ENCODE results near the gene CPSF6.
"Not testable (repeated sequence)": the region's sequence is repeated elsewhere in the genome, so short reads cannot be mapped to it uniquely, and the experiment has no call there.

The CPSF6 gene, protein sequence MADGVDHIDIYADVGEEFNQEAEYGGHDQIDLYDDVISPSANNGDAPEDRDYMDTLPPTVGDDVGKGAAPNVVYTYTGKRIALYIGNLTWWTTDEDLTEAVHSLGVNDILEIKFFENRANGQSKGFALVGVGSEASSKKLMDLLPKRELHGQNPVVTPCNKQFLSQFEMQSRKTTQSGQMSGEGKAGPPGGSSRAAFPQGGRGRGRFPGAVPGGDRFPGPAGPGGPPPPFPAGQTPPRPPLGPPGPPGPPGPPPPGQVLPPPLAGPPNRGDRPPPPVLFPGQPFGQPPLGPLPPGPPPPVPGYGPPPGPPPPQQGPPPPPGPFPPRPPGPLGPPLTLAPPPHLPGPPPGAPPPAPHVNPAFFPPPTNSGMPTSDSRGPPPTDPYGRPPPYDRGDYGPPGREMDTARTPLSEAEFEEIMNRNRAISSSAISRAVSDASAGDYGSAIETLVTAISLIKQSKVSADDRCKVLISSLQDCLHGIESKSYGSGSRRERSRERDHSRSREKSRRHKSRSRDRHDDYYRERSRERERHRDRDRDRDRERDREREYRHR

DNA sequence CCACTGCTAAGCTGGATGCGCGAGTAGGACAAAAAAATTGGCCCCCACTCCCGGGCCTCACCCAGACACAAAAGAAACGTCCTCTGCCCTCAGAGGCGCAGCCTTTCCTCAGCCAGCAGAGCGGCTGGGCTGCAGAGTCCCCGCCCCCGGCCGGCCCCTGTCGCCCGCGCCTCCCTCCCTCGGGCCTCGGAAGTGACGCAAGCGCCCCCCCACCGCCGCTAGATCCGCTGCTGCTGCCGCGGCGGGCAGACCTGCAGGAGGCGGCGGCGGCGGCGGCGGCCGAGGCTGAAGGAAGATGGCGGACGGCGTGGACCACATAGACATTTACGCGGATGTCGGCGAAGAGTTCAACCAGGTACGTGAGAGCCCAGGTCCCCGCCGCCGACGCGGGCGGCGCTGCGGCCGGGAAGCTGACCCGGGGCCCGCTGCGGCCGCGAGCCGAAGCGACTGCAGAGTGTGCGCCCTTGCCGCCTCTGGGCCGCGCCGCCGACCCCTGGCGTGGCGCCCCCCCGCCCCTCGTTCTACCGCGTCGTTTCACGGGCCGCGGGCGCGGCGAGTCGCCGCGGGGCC lies at the start of gene CPSF6:
CPSF6 (plus strand) TSS at position 218 of the 570 bp plus-strand sequence; CDS start at position 296, 78 bp downstream.
- DNase-seq, result peak; percentile 62

DNA sequence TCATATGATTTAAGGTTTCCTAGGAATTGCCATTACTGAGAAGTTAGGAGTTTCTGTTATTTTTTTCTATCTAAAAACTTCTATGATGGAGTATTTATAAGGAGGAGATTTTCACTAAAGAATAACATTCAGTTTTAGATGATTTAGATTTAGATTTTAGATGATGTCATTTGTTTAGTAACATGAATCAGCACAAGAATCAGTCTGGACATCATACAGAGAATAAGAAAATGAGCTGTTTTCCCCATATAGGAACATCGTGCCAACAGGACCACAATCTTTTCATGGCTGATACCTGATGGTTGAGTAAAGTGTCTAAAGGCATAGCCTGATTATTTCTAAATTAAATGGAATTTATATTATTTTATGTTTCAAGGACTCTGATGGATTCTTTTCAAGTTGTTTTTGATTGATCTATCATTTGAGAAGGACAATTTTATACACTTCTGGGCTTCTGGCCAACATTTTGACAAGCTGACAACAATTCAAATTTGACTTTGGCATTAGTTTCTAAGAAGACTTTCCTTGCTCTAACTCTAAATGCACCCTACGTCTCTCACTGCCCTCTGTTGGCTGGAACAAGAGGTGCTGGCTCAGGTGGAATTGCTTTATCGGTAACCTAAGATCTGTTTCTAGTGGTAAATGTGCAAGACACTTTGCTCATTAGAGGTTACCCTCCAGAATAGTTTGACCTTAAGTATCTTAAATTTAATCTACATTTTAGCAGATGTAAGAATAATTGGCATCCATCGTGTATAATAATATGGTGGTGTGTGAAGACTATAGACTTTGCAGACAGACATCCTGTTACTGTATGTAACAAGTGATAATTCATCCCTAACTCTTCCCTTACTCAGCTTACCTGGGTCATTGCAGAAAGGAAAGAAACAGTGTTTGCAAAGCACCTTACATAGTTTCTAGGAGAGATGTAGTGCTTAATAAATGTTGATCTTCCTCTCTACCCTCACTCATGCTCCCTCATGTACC lies 42.8 kb upstream of the CPSF6 start:
- DNase-seq, result no peak

DNA sequence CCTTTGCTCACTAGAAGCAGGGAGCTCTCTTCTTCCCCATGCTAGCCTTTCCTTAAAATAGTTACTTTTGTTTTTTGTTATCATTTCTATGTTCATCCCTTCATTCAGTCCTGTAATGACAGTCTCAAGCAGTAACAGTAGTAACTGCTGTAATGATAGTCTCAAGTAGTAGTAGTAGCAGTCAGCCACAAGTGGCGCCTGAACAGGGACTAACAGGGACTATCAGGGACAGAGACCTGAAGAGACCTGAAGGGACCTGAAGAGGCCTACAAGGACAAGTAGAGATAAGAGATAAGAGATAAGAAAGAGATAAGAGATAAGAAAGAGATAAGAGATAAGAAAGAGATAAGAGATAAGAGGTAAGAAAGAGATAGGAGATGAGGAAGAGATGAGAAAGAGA lies 39.4 kb upstream of the CPSF6 start:
- not testable (repeated sequence) for DNase-seq

DNA sequence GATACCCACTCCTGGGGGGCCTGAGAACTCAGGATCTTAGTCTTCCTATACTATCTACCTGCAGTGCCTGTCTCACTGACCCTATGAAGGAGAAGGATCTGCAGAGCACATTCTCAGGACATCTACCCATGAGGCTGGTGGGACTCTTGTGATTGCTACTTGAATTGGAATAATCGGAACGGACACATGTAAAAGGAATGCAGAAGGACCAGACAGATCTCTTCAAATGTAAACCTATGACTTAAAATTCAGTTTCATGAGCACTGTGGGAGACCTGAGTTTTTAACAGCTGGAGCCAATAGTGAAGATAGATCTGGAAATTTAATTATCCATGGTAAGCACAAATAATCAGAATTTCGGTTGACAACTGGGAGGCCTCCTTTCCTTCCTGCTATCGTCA lies 35.2 kb upstream of the CPSF6 start:
- DNase-seq, result no peak

DNA sequence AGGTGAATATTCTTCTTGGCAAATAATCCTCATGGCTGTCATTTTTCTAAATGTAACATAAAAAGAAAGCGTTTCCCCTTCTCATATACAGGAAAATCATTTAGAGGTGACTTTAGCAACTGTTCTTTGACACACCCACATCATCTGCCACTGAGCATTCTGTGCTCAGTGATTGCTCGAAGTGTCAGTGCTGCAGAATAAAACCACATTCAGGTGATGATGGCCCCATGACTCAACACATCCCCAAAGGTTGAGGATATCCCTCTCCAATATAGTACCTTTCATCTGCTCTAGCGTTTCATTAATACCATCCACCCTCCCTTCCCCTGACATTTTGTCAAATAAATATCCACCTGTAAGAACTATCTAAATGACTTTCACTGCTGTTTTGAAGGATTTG lies 28.7 kb upstream of the CPSF6 start:
- no peak for DNase-seq

DNA sequence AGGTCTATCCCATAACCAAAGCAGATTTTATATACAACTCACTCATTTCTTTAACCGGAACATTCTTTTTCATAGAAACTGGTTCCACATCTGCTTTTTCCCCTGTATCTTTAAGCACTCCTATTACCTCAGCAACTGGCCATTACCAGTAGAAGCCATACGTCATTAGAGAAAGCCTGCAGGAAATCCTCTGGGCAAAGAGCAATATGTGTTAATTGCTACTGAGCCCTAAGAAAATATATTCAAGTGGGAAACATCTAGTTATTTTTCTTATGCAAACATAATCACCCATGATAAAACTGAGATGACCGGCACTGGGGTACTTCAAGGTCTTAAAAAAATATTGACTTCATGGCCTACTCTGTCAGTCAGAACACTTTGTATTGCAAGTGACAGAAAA lies 28.2 kb upstream of the CPSF6 start:
- no peak for DNase-seq

DNA sequence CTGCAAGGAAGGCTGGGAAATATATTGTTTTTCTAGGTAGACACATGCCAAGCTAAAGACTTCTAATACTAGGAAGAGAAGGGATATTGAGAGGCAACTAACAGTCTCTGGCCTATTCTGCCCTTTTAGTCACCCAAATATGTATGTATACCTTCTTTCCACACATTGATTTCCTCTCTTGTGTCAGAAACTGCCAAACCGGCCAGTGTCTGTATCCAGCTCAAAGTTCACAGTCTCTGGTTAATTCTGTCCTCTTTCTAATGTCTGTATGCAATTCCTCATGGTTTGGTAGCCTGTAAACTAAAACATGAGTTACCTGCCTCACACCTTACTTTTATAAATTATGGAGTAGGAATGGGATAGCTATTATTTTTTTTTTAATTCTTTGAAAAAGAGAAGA lies 25.2 kb upstream of the CPSF6 start:
- no peak for DNase-seq

DNA sequence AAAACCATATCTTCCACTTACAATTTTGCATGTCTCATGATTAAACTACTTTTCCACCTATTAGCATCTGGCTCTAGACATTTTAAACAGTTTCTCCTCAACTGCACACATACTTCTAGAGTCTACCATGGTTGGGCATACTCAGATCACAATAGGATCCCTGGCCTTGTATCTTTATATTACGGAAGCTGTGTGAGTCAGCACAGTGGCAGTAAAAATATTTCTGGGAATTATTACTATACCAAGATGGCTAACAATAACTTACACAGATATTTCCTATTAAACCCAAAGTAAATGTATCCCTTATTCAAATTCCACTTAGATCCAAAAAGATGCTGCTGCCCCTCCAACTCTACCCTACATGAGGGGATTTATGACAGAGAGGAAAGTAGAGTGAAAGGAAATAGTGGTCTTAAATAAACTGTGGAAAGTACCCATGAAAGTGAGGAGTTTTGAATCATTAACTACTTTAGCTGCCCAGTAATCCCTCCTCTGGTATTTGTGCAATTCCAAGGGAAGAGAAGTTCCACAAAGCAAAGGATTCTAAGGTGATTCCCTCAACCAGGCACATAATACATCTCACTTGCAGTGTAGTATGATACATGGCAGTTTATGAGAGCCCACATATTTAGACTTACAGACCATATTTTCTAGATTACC lies 14.0 kb upstream of the CPSF6 start:
- no peak for DNase-seq

DNA sequence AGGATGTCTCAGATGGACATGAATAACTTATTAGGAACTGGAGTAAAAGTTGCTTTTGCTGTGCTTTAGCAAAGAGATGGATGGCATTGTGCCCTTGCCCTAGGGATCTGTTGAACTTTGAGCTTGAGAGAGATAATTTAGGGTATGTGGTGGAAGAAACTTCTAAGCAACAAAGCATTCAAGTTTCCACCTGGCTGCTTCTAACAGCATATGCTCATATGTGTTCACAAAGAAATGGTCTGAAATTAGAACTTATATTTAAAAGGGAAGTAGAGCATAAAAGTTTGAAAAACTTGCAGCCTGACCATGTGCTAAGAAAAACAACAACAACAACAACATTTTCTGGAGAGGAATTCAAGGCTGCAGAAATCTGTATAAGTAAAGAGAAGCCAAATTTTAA lies 7.9 kb upstream of the CPSF6 start:
- DNase-seq, result no peak

DNA sequence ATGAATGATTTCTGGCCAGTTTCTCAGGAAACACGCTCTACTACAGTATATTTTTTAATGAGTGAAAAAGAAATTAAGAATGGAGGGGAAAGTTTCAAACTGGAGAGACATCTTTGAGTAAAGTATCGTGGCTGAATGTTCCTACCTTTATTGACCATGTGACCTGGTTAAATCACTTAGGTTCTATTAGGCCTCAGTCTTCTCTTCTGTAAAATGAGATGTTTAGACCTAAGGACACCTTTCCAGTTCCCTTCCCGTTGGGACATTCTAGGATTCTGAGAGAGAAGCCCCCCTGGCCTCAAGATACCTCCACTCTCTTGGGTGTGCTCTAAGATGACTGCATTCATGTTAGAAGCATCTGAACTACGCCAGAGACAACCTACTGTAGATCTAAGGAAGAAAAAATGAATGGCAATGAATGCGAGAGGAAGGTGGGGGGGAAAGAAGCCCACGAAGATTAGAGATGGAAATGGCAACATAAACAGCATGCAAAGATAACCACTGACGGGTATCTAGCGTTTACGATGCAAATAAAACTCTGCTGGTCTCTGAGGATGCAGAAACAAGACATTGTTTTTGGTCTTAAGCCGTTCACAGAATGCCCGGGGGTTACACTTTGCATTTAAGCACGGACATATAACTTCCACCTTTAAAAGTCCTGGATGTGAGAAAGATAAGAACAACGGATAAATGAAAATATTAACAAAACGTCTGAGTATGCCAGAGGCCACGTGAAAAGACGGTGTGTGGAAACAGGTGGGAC lies 599 bp upstream of the CPSF6 start:
- no peak for DNase-seq

DNA sequence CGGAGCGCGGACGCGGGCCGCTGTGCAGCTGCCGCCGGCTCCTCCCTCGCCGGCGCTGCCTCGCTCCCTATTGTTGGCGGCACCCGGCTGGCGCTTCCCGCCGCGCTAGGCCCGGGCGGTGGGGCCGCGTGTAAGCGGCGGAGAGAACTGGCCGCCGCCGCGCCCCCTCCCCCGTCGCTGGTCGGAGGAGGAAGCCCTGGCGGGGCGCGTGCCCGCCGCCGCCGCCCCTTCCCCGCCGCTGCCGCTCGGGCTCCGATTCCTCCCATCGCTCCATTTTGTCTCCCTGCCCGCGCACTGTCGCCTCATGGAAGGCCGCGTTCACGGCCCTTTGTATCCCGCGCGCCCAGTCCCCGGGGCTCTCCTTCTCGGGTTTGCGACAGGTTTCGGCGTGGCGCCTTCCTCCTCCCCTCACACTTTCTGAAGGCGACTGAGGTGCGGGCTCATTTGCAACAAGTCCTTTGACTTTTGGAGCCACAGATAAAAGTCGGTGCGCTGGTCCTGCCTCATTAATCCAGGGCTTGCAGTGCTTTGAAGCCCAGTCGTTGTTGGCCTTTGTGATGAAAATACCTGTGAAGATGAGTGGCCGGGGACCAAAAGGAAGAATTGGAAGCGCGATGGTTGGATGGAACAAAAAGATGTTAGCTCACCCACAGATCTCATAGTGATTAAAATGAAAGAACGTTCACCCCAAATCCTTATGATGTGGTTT lies 707 bp downstream of the CPSF6 start:
- no peak for DNase-seq

DNA sequence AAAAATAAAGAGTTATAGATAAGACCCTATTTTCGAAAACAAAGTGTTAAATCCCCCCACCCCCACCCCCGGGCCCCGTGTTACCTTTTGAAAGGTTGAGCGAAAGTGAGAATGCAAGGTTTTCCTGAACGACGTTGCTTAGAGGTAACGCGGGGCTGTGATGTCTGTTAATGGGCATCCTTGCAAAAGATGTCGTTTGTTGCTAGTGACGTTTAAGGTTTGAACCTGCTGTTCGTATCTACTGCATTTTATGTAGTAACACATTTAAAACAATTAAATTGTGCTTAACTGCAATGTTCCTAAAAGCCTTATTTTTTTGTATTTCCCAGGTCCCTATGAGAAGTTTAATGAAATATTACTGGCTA lies 1.2 kb downstream of the CPSF6 start:
- DNase-seq, result no peak

DNA sequence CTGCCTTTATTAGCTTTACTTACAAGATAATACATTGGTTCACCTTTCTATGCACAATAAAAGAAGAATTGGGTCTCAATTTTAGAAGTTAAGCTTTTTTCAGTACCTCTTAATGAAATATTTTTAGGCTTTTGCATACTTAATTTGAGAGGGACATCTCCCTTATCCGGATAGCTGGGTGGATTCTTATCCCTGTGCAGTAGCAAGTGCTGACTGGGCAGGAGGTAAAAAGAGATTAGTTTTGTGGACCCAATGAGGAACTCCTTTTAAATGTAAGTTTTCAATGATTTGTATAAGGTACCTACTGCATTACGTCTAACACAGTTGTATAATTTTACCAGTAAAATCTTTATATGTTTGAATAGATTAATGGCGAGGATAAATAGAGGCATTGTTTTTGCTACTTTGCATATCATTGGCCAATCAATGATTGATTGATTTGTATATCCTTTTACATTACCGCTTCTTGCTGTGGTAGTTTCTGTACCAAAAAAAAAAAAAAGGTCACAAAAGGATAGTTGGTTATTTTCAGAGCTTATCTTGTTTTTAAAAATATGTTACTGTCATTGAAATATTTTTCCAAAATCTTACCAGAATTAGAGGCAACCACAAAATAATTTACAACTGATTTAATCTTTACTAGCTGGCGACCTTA lies 2.2 kb downstream of the CPSF6 start:
- no peak for DNase-seq

DNA sequence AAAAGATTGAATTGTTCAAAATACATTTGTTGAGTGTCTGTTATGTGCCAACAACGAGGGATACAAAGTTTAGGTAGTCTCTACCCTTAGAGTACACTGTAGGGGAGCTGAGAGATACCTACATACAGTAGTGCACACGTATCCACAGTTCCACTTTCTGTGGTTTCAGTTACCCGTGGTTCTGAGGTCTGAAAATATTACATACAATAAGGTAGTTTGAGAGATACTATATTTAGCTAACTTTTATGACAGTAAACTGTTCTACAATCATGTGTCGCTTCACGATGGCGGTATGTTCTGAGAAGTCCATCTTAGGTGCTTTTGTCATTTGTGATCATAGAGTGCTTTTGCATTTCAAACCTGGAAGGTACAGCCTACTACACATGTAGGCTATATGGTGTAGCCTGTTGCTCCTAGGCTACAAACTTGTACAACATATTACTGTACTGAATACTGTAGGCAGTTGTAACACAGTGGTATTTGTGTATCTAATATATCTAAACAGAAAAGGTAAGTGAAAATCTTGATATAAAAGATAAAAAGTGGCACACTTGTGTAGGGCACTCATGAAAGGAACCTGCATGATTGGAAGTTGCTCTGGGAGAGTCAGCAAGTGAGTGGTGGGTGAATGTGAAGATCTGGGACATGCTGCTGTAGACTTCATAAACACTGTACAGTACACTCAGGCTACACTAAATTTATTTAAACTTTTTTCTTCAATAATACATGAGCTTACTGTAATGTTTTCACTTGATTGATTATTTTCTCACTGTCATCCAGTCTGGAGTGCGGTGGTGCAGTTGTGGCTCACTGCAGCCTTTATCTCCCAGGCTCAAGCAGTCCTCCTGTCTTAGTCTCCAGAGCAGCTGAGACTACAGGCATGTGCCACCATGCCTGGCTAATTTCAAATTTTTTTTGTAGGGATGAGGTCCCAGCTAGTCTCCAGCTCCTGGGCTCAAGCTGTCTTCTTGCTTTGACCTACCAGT lies 4.0 kb downstream of the CPSF6 start:
- DNase-seq, result no peak

DNA sequence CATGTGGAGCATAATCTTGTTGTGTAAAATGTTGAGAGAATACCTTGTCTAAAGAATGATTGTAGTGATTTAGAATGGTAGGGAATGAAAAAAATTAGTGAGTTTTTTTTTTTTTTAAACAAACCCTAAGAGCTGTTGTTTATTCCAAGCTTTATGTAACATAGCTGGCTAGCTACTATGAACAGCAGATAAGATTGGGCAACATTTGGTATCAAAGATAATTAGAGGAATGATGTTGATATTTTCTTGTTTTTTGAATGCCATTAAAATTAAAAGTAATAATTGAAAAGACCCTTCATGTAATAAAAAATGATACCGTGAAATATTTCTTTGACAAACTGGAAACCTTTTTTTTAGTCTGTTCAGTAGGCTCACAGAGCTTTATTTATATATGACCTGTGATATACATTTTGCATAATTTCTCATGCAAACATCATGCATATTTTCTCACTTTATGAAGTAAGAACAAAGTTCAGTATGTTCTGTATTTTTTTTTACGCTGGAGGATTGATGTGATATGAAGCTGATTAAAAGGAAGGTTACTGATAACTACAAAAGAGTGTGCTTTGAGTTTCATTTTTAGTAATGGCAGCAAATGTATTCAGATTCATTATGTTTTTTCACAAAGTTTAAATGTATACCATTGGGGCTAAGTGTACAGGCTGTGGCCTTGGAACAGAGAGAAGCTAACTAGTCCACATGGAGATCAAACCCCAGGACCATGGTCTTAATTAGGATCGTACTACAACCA lies 8.1 kb downstream of the CPSF6 start:
- DNase-seq, result no peak

DNA sequence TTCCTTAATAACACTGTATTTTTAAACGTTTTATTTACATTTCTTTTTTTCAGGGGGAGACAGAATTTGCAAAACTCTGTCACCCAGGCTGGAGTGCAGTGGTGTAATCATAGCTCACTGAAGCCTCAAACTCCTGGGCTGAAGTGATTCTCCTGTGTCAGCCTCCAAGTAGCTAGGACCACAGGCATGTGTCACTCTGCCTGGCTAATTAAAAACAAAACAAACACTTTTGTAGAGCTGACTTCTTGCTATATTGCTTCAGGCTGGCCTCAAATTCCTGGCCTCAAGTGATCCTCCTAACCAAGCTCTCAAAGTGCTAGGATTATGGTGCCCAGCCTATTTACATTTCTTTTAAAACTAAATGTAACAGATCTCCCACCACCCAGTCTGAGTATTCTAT lies 12.7 kb downstream of the CPSF6 start:
- no peak for DNase-seq

DNA sequence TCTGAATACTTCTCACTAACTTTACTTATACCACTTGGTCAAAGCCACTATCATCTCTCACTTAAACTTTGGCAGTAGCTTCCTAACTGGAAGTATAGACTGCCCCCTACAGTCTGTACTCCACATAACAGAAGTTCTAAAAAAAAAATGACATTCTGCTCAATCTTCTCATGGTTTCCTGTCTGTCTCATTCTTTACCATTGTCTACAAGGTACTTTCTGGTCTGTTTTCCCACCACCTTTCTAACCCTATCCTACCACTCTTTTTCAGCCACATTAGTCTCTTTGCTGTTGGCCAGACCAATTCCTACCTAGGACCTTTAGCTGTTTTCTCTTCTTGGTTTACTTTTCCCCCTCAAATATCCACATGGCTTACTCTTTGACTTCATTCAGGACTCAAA lies 14.7 kb downstream of the CPSF6 start:
- no peak for DNase-seq

DNA sequence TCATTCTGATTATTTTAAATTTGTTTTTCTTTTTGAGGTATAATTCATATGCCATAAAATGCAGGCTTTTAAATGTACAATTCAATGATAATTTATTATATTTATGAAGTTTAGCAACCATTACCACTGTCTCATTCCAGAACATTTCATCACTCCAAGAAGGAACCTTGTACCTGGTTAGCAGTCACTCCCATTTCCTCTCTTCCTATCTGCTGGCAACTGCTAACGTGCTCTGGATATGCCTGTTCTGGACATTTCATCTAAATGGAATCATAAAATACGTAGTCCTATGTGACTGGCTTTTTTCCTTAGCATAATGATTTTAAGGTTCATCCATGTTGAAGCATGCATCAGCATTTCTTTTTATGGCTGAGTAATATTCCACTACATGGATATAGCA lies 15.5 kb downstream of the CPSF6 start:
- DNase-seq, result no peak

DNA sequence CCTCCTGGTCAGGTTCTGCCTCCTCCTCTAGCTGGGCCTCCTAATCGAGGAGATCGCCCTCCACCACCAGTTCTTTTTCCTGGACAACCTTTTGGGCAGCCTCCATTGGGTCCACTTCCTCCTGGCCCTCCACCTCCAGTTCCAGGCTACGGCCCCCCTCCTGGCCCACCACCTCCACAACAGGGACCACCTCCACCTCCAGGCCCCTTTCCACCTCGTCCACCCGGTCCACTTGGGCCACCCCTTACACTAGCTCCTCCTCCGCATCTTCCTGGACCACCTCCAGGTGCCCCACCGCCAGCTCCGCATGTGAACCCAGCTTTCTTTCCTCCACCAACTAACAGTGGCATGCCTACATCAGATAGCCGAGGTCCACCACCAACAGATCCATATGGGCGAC lies 19.3 kb downstream of the CPSF6 start:
- no peak for DNase-seq
